ENCODE data around the gene SCD5.

The SCD5 gene

GRCh38 chr4:82611982-82612381, 186.6 kb downstream of the SCD5 start:
- Histone ChIP-seq H3K4me3 (replicated peaks; ENCODE audit: insufficient read depth, low read length) (no peak overlapping the region), H3K27ac (replicated peaks) (no peak overlapping the region), H3K27me3 (ENCODE audit: insufficient read depth, poor library complexity, severe bottlenecking) (no peaks in the 10 kb centered on the region)
- TF ChIP-seq GABPA (IDR thresholded peaks at IDR 0.05; ENCODE audit: low read depth) (no peak), REST (IDR thresholded peaks at IDR 0.05; ENCODE audit: insufficient replicate concordance, low read depth) (no peak), SPI1 (IDR thresholded peaks at IDR 0.05; ENCODE audit: borderline replicate concordance, low read depth) (no peak), POLR2AphosphoS5 (IDR thresholded peaks at IDR 0.05; ENCODE audit: low read depth) (no peak), CTCF (IDR thresholded peaks at IDR 0.05; ENCODE audit: insufficient read depth, low read length) (no peak)
- DNase-seq (ENCODE audit: low read depth in 1 of 2, low spot score in 1 of 2): no peak

GRCh38 chr4:82611527-82611926, 187.1 kb downstream of the SCD5 start:
- Histone ChIP-seq H3K27me3 (ENCODE audit: insufficient read depth, poor library complexity, severe bottlenecking) (no peaks in the 10 kb centered on the region), H3K4me3 (replicated peaks; ENCODE audit: insufficient read depth, low read length) (no peak overlapping the region), H3K27ac (replicated peaks) (no peak overlapping the region)
- TF ChIP-seq CTCF (IDR thresholded peaks at IDR 0.05; ENCODE audit: insufficient read depth, low read length): no peak
- TF ChIP-seq SPI1 (IDR thresholded peaks at IDR 0.05; ENCODE audit: borderline replicate concordance, low read depth): no peak
- no peak for TF ChIP-seq REST (IDR thresholded peaks at IDR 0.05; ENCODE audit: insufficient replicate concordance, low read depth)
- no peak for TF ChIP-seq GABPA (IDR thresholded peaks at IDR 0.05; ENCODE audit: low read depth)
- TF ChIP-seq POLR2AphosphoS5 (IDR thresholded peaks at IDR 0.05; ENCODE audit: low read depth): no peak
- no peak for DNase-seq (ENCODE audit: low read depth in 1 of 2, low spot score in 1 of 2)

GRCh38 chr4:82610041-82610440, 188.6 kb downstream of the SCD5 start:
- no peak for DNase-seq (ENCODE audit: low read depth in 1 of 2, low spot score in 1 of 2)
- H3K27ac ChIP-seq (replicated peaks): no peak overlapping the region
- H3K4me3 ChIP-seq (replicated peaks; ENCODE audit: insufficient read depth, low read length): no peak overlapping the region
- no peaks in the 10 kb centered on the region for H3K27me3 ChIP-seq (ENCODE audit: insufficient read depth, poor library complexity, severe bottlenecking)
- TF ChIP-seq SPI1 (IDR thresholded peaks at IDR 0.05; ENCODE audit: borderline replicate concordance, low read depth) (no peak), CTCF (IDR thresholded peaks at IDR 0.05; ENCODE audit: insufficient read depth, low read length) (no peak), REST (IDR thresholded peaks at IDR 0.05; ENCODE audit: insufficient replicate concordance, low read depth) (no peak), POLR2AphosphoS5 (IDR thresholded peaks at IDR 0.05; ENCODE audit: low read depth) (no peak)

Data from HL-60 (cell line).